Motor neuron (in vitro differentiated cells): Measurements from ENCODE around the gene FRMPD4. TPM values are rescaled to one million over a fixed set of nuclear protein-coding genes. Genes with fewer than 3 reads are reported as not detected.

Experiments
- ATAC-seq, 8 experiments: fragments of 200-7000 bp; cut with Tn5 transposase; replicated peaks in 6 of 8; 2 replicates each; pipeline ENCODE4 v1.8.0; 2021; ENCODE audit warnings: mild to moderate bottlenecking in 8 of 8, moderate library complexity in 8 of 8
- H3K27ac ChIP-seq, 2 donors: fragments of 250-450 bp; sonication (Bioruptor Pico); 2 replicates each; pipeline ENCODE4 v1.9.0; 2021; ENCODE audit warnings: antibody characterized with exemption in 2 of 2, mild to moderate bottlenecking in 2 of 2, moderate library complexity in 1 of 2
- H3K4me1 ChIP-seq, 2 donors: fragments of 250-450 bp; sonication (Bioruptor Pico); replicated peaks in 1 of 2; 2 replicates each; pipeline ENCODE4 v1.6.1; 2021; ENCODE audit warnings: antibody characterized with exemption in 2 of 2, mild to moderate bottlenecking in 2 of 2, moderate library complexity in 1 of 2
- H3K4me3 ChIP-seq, 5 donors: fragments of 250-450 bp; sonication (Bioruptor Pico); 2 replicates each; pipeline ENCODE4 v1.9.0; 2021; ENCODE audit warnings: antibody characterized with exemption in 5 of 5, mild to moderate bottlenecking in 5 of 5, moderate library complexity in 4 of 5
- WGBS, 10 experiments: fragments of 450-650 bp; shearing (Covaris generic); methylation state at CpG; one replicate each; pipeline ENCODE4 v1.0.0; 2022; 5-methylcytosine and 5-hydroxymethylcytosine counted together
- in situ Hi-C, 9 experiments: fragments of 400-800 bp; cut with MboI; loops; one replicate each; pipeline ENCODE4 v1.15.0; 2021; ENCODE audit warnings: low sequenced_read_pairs in 9 of 9, low pct_unique_long_range_greater_than_20kb in 2 of 9; ENCODE audit not compliant: unreplicated experiment in 9 of 9
- total RNA-seq, 8 experiments: library from RNA; unstranded; fragments of 300-600 nt; gene quantifications; 2 replicates each; pipeline versions ENCODE4 v1.2.3 to v1.2.4, GENCODE V29; 2022

Gene FRMPD4
- total RNA-seq, 8 experiments from 2014 or later, result 0.07 to 5.3 (median 2.3) TPM; not detected in 2

- 10 to 23% (median 20%) methylated on average over 1 to 2 of the region's 2 CpGs; no CpG with 5 or more reads in 7 of the 10 experiments for WGBS, 10 experiments
- H3K27ac ChIP-seq, result no peak overlapping the region
- no peaks in the 10 kb centered on the region for H3K4me1 ChIP-seq
- in situ Hi-C loops, result no loop called here
- ATAC-seq, result no peak
- H3K4me3 ChIP-seq, result no peak overlapping the region
Measured at GRCh38 chrX:12227412-12228041, 89.3 kb downstream of the FRMPD4 start.

GRCh38 chrX:12228862-12229261 lies 90.6 kb downstream of the FRMPD4 start:
- no peak overlapping the region for H3K4me3 ChIP-seq
- in situ Hi-C loops, result no loop called here
- WGBS, 10 experiments, result 0 to 100% (median 57%) methylated on average over 1 to 4 of the region's 4 CpGs; no CpG with 5 or more reads in 3 of the 10 experiments
- no peak overlapping the region for H3K27ac ChIP-seq
- ATAC-seq, result no peak
- H3K4me1 ChIP-seq, result no peaks in the 10 kb centered on the region

- no peaks in the 10 kb centered on the region for H3K4me1 ChIP-seq
- in situ Hi-C loops, result no loop called here
- no peak for ATAC-seq
- H3K4me3 ChIP-seq, result no peak overlapping the region
- 80 to 92% methylated on average over 2 of the region's 2 CpGs; no CpG with 5 or more reads in 8 of the 10 experiments for WGBS, 10 experiments
- H3K27ac ChIP-seq, result no peak overlapping the region
Measured at GRCh38 chrX:12229986-12230385, 91.7 kb downstream of the FRMPD4 start.

GRCh38 chrX:12234534-12235329 lies 96.5 kb downstream of the FRMPD4 start:
- in situ Hi-C loops, result no loop called here
- H3K4me3 ChIP-seq, result no peak overlapping the region
- WGBS, 10 experiments, result 0 to 86% (median 28%) methylated on average over 1 to 5 of the region's 5 CpGs; no CpG with 5 or more reads in 2 of the 10 experiments
- no peaks in the 10 kb centered on the region for H3K4me1 ChIP-seq
- peak in 3 of 8 experiments; percentile 24 to 68 (median 46) for ATAC-seq
- no peak overlapping the region for H3K27ac ChIP-seq

- H3K4me3 ChIP-seq, result no peak overlapping the region
- no peak for ATAC-seq
- WGBS, 10 experiments, result 0 to 88% (median 53%) methylated on average over 1 to 2 of the region's 2 CpGs; no CpG with 5 or more reads in 4 of the 10 experiments
- no peak overlapping the region for H3K27ac ChIP-seq
- in situ Hi-C loops, result no loop called here
- no peaks in the 10 kb centered on the region for H3K4me1 ChIP-seq
Measured at GRCh38 chrX:12236156-12236555, 97.9 kb downstream of the FRMPD4 start.

GRCh38 chrX:12237131-12237530 lies 98.9 kb downstream of the FRMPD4 start:
- ATAC-seq, result no peak
- H3K4me1 ChIP-seq, result no peaks in the 10 kb centered on the region
- H3K27ac ChIP-seq, result no peak overlapping the region
- in situ Hi-C loops, result no loop called here
- no peak overlapping the region for H3K4me3 ChIP-seq

- ATAC-seq, result no peak
- in situ Hi-C loops, result no loop called here
- Histone ChIP-seq H3K4me3 (no peak overlapping the region), H3K4me1 (no peaks in the 10 kb centered on the region), H3K27ac (no peak overlapping the region)
- WGBS, 10 experiments, result 0 to 100% (median 79%) methylated on average over 1 to 2 of the region's 2 CpGs; no CpG with 5 or more reads in 6 of the 10 experiments
Measured at GRCh38 chrX:12237771-12238170, 99.5 kb downstream of the FRMPD4 start.

GRCh38 chrX:12239356-12240082 lies 101.2 kb downstream of the FRMPD4 start:
- in situ Hi-C loops, result no loop called here
- Histone ChIP-seq H3K27ac (no peak overlapping the region), H3K4me1 (no peaks in the 10 kb centered on the region), H3K4me3 (no peak overlapping the region)
- ATAC-seq, result no peak
- 4 to 100% (median 41%) methylated on average over 1 to 5 of the region's 5 CpGs; no CpG with 5 or more reads in 6 of the 10 experiments for WGBS, 10 experiments

- no peak overlapping the region for H3K4me3 ChIP-seq
- ATAC-seq, result no peak
- in situ Hi-C loops, result no loop called here
- no peak overlapping the region for H3K27ac ChIP-seq
- H3K4me1 ChIP-seq, result no peaks in the 10 kb centered on the region
- 0 to 80% (median 51%) methylated on average over 1 of the region's 1 CpG; no CpG with 5 or more reads in 6 of the 10 experiments for WGBS, 10 experiments
Measured at GRCh38 chrX:12240491-12240890, 102.2 kb downstream of the FRMPD4 start.

GRCh38 chrX:12241026-12241425 lies 102.8 kb downstream of the FRMPD4 start:
- Histone ChIP-seq H3K4me3 (no peak overlapping the region), H3K27ac (no peak overlapping the region), H3K4me1 (no peaks in the 10 kb centered on the region)
- 20 to 100% (median 56%) methylated on average over 1 to 2 of the region's 2 CpGs; no CpG with 5 or more reads in 4 of the 10 experiments for WGBS, 10 experiments
- in situ Hi-C loops, result no loop called here
- no peak for ATAC-seq

- no peaks in the 10 kb centered on the region for H3K4me1 ChIP-seq
- in situ Hi-C loops, result no loop called here
- WGBS, 10 experiments, result 13 to 100% (median 62%) methylated on average over 1 to 5 of the region's 5 CpGs; no CpG with 5 or more reads in 3 of the 10 experiments
- H3K27ac ChIP-seq, result no peak overlapping the region
- no peak overlapping the region for H3K4me3 ChIP-seq
- ATAC-seq, result no peak
Measured at GRCh38 chrX:12245650-12246645, 107.7 kb downstream of the FRMPD4 start.

- in situ Hi-C loops, result no loop called here
- no peak for ATAC-seq
- WGBS, 10 experiments, result 0 to 80% (median 46%) methylated on average over 1 of the region's 1 CpG; no CpG with 5 or more reads in 7 of the 10 experiments
- H3K4me3 ChIP-seq, result no peak overlapping the region
- H3K4me1 ChIP-seq, result no peaks in the 10 kb centered on the region
- no peak overlapping the region for H3K27ac ChIP-seq
Measured at GRCh38 chrX:12249997-12250396, 111.7 kb downstream of the FRMPD4 start.
